ENCODE results near the gene PAX5.

GRCh38 chr9:37066139-37066725, 32.2 kb upstream of the PAX5 start:
- TF ChIP-seq NFE2 (CRISPR knock-in tag; IDR thresholded peaks at IDR 0.05) (no peak), CAMTA2 (CRISPR knock-in tag; IDR thresholded peaks at IDR 0.05; ENCODE audit: borderline replicate concordance) (no peak), ZNF18 (CRISPR knock-in tag; IDR thresholded peaks at IDR 0.05; ENCODE audit: insufficient replicate concordance) (no peak), MED13 (CRISPR knock-in tag; IDR thresholded peaks at IDR 0.05) (no peak), EZH2 (conservative IDR thresholded peaks at IDR 0.05; ENCODE audit: low read depth, low read length) (no peak), ZNF839 (CRISPR knock-in tag; IDR thresholded peaks at IDR 0.05; ENCODE audit: borderline replicate concordance) (no peak), ZSCAN21 (CRISPR knock-in tag; IDR thresholded peaks at IDR 0.05; ENCODE audit: borderline replicate concordance) (no peak), UBTF (CRISPR knock-in tag; IDR thresholded peaks at IDR 0.05) (no peak), GZF1 (CRISPR knock-in tag; IDR thresholded peaks at IDR 0.05) (no peak), TARDBP (CRISPR knock-in tag; IDR thresholded peaks at IDR 0.05) (no peak), SMAD3 (CRISPR knock-in tag; IDR thresholded peaks at IDR 0.05) (no peak)
- TF ChIP-seq, protein P1, sequence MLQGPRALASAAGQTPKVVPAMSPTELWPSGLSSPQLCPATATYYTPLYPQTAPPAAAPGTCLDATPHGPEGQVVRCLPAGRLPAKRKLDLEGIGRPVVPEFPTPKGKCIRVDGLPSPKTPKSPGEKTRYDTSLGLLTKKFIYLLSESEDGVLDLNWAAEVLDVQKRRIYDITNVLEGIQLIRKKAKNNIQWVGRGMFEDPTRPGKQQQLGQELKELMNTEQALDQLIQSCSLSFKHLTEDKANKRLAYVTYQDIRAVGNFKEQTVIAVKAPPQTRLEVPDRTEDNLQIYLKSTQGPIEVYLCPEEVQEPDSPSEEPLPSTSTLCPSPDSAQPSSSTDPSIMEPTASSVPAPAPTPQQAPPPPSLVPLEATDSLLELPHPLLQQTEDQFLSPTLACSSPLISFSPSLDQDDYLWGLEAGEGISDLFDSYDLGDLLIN (CRISPR knock-in tag; IDR thresholded peaks at IDR 0.05; ENCODE audit: borderline replicate concordance), result no peak
- TF ChIP-seq, protein P2, sequence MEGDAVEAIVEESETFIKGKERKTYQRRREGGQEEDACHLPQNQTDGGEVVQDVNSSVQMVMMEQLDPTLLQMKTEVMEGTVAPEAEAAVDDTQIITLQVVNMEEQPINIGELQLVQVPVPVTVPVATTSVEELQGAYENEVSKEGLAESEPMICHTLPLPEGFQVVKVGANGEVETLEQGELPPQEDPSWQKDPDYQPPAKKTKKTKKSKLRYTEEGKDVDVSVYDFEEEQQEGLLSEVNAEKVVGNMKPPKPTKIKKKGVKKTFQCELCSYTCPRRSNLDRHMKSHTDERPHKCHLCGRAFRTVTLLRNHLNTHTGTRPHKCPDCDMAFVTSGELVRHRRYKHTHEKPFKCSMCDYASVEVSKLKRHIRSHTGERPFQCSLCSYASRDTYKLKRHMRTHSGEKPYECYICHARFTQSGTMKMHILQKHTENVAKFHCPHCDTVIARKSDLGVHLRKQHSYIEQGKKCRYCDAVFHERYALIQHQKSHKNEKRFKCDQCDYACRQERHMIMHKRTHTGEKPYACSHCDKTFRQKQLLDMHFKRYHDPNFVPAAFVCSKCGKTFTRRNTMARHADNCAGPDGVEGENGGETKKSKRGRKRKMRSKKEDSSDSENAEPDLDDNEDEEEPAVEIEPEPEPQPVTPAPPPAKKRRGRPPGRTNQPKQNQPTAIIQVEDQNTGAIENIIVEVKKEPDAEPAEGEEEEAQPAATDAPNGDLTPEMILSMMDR (CRISPR knock-in tag; IDR thresholded peaks at IDR 0.05), result no peak

Measured in HepG2 (cell line).